Urinary bladder (tissue), 4 donors: ENCODE measurements around the gene GAK. TPM values are rescaled to one million over a fixed set of nuclear protein-coding genes. Genes with fewer than 3 reads are reported as not detected.

Experiments
- DNase-seq: peaks from one replicate; pipeline ENCODE4 v3.0.0-alpha.2; 2015; ENCODE audit errors: extremely low spot score
- H3K27ac ChIP-seq: one replicate; pipeline ENCODE4 v1.5.1; 2013; ENCODE audit warnings: low read depth, mild to moderate bottlenecking, moderate library complexity
- H3K36me3 ChIP-seq: one replicate; pipeline ENCODE4 v1.6.1; 2013; ENCODE audit warnings: mild to moderate bottlenecking, moderate library complexity; ENCODE audit not compliant: insufficient read depth
- H3K4me1 ChIP-seq: one replicate; pipeline ENCODE4 v1.6.1; 2013; ENCODE audit warnings: mild to moderate bottlenecking, moderate library complexity; ENCODE audit not compliant: insufficient read depth
- H3K4me3 ChIP-seq: one replicate; pipeline ENCODE4 v1.5.1; 2013; ENCODE audit warnings: low read depth, low read length
- WGBS: extraction: QIAGEN DNeasy Blood & Tissue Kit; methylation state at CpG from one replicate; pipeline ENCODE4 v1.1.7; 2013; 5-methylcytosine and 5-hydroxymethylcytosine counted together
- polyA plus RNA-seq: library from polyadenylated mRNA; stranded (reverse); fragments of 200-250 nt; gene quantifications from one replicate; pipeline ENCODE4 v1.2.3, GENCODE V29; 2013
- total RNA-seq: library from RNA; depleted of rRNA; stranded (reverse); fragments of >200 nt; gene quantifications from one replicate; pipeline ENCODE4 v1.2.3, GENCODE V29; 2014
- donor health status: healthy with polysubstance abuse.
- donor health status: healthy.

Gene GAK
- total and polyA plus RNA-seq, 2 donors, result 44.8 to 76.2 TPM

- DNase-seq, result no peak
- Histone ChIP-seq H3K36me3 (peaks cover 3% of the 10 kb centered on the region), H3K4me1 (no peaks in the 10 kb centered on the region), H3K27ac (no peak overlapping the region), H3K4me3 (no peak overlapping the region)
- 94% methylated on average over 26 of the region's 26 CpGs for WGBS
Observed at GRCh38 chr4:883377-884095, 48.6 kb downstream of the GAK start.

- no peak for DNase-seq
- H3K36me3 ChIP-seq, result peaks cover 1% of the 10 kb centered on the region
- 94% methylated on average over 22 of the region's 22 CpGs for WGBS
- no peaks in the 10 kb centered on the region for H3K4me1 ChIP-seq
- no peak overlapping the region for H3K4me3 ChIP-seq
- no peak overlapping the region for H3K27ac ChIP-seq
Observed at GRCh38 chr4:882646-883045, 49.5 kb downstream of the GAK start.

GRCh38 chr4:881709-882108 lies 50.4 kb downstream of the GAK start:
- DNase-seq, result no peak
- 92% methylated on average over 34 of the region's 34 CpGs for WGBS
- H3K4me1 ChIP-seq, result no peaks in the 10 kb centered on the region
- H3K36me3 ChIP-seq, result peaks cover 3% of the 10 kb centered on the region
- no peak overlapping the region for H3K27ac ChIP-seq
- no peak overlapping the region for H3K4me3 ChIP-seq

GRCh38 chr4:880684-881405 lies 51.3 kb downstream of the GAK start:
- WGBS, result 91% methylated on average over 17 of the region's 17 CpGs
- H3K4me3 ChIP-seq, result no peak overlapping the region
- H3K36me3 ChIP-seq, result peaks cover 3% of the 10 kb centered on the region
- no peak for DNase-seq
- no peak overlapping the region for H3K27ac ChIP-seq
- no peaks in the 10 kb centered on the region for H3K4me1 ChIP-seq

- DNase-seq, result no peak
- 90% methylated on average over 12 of the region's 12 CpGs for WGBS
- Histone ChIP-seq H3K4me3 (no peak overlapping the region), H3K4me1 (no peaks in the 10 kb centered on the region), H3K27ac (no peak overlapping the region), H3K36me3 (peaks cover 3% of the 10 kb centered on the region)
Observed at GRCh38 chr4:879729-880077, 52.4 kb downstream of the GAK start.

GRCh38 chr4:878796-879728 lies 53.1 kb downstream of the GAK start:
- DNase-seq, result no peak
- WGBS, result 92% methylated on average over 23 of the region's 23 CpGs
- no peak overlapping the region for H3K4me3 ChIP-seq
- no peaks in the 10 kb centered on the region for H3K4me1 ChIP-seq
- no peak overlapping the region for H3K27ac ChIP-seq
- peaks cover 3% of the 10 kb centered on the region for H3K36me3 ChIP-seq

- H3K4me1 ChIP-seq, result no peaks in the 10 kb centered on the region
- 91% methylated on average over 25 of the region's 25 CpGs for WGBS
- no peak overlapping the region for H3K27ac ChIP-seq
- peaks cover 3% of the 10 kb centered on the region for H3K36me3 ChIP-seq
- DNase-seq, result no peak
- no peak overlapping the region for H3K4me3 ChIP-seq
Observed at GRCh38 chr4:877502-877901, 54.6 kb downstream of the GAK start.

- Histone ChIP-seq H3K4me1 (no peaks in the 10 kb centered on the region), H3K36me3 (peaks cover 3% of the 10 kb centered on the region)
- 90% methylated on average over 24 of the region's 24 CpGs for WGBS
Observed at GRCh38 chr4:876780-877179, 55.3 kb downstream of the GAK start.

GRCh38 chr4:875818-876423 lies 56.2 kb downstream of the GAK start:
- no peak for DNase-seq
- no peak overlapping the region for H3K4me3 ChIP-seq
- H3K36me3 ChIP-seq, result peaks cover 3% of the 10 kb centered on the region
- no peak overlapping the region for H3K27ac ChIP-seq
- no peaks in the 10 kb centered on the region for H3K4me1 ChIP-seq
- 89% methylated on average over 26 of the region's 26 CpGs for WGBS

More at GRCh38 chr4:876780-877179, 55.3 kb downstream of the GAK start:
- no peak overlapping the region for H3K27ac ChIP-seq
- DNase-seq, result no peak
- no peak overlapping the region for H3K4me3 ChIP-seq

- DNase-seq, result no peak
- Histone ChIP-seq H3K4me3 (no peak overlapping the region), H3K27ac (no peak overlapping the region), H3K4me1 (no peaks in the 10 kb centered on the region), H3K36me3 (peaks cover 2% of the 10 kb centered on the region)
- WGBS, result 89% methylated on average over 17 of the region's 17 CpGs
Observed at GRCh38 chr4:874971-875817, 56.9 kb downstream of the GAK start.

- H3K27ac ChIP-seq, result no peak overlapping the region
- H3K36me3 ChIP-seq, result peaks cover 2% of the 10 kb centered on the region
- WGBS, result 88% methylated on average over 9 of the region's 9 CpGs
- no peak overlapping the region for H3K4me3 ChIP-seq
- no peak for DNase-seq
- H3K4me1 ChIP-seq, result no peaks in the 10 kb centered on the region
Observed at GRCh38 chr4:874056-874455, 58.1 kb downstream of the GAK start.

GRCh38 chr4:872241-872981 lies 59.7 kb downstream of the GAK start:
- H3K27ac ChIP-seq, result no peak overlapping the region
- no peak overlapping the region for H3K4me3 ChIP-seq
- DNase-seq, result no peak
- H3K36me3 ChIP-seq, result peaks cover 2% of the 10 kb centered on the region
- WGBS, result 89% methylated on average over 43 of the region's 43 CpGs
- H3K4me1 ChIP-seq, result no peaks in the 10 kb centered on the region
